Stomach (tissue), 9 donors: ENCODE results near the gene CD38. TPM values are rescaled to one million over a fixed set of nuclear protein-coding genes. Genes with fewer than 3 reads are reported as not detected.

Experiments
- DNase-seq, 2 donors: peaks; one replicate each; pipeline versions ENCODE4 v3.0.0 to v3.0.0-alpha.2; 2013 to 2019
- H3K27ac ChIP-seq, 5 donors: fragments of 200-600 bp in 4 of 5; sonication (generic) in 4 of 5; one replicate each; pipeline ENCODE4 v1.5.1; 2013 to 2019; ENCODE audit warnings: mild to moderate bottlenecking in 1 of 5, moderate library complexity in 1 of 5
- H3K27me3 ChIP-seq, 3 donors: fragments of 200-600 bp; sonication (generic); one replicate each; pipeline ENCODE4 v1.5.1; 2017 to 2019; ENCODE audit warnings: mixed run types in 1 of 3
- H3K36me3 ChIP-seq, 4 donors: fragments of 200-600 bp; sonication (generic); 1 replicate in 3 of 4; 2 replicates in 1 of 4; pipeline ENCODE4 v1.5.1; 2016 to 2019
- H3K4me1 ChIP-seq, 4 donors: fragments of 200-600 bp; sonication (generic); one replicate each; pipeline ENCODE4 v1.5.1; 2016 to 2019
- H3K4me3 ChIP-seq, 4 donors: fragments of 200-600 bp; sonication (generic) in 3 of 4; one replicate each; pipeline ENCODE4 v1.5.1; 2016 to 2019; ENCODE audit warnings: mild to moderate bottlenecking in 1 of 4
- H3K9me3 ChIP-seq, 4 donors: fragments of 200-600 bp; sonication (generic); one replicate each; pipeline ENCODE4 v1.5.1; 2016 to 2019
- EP300 ChIP-seq: sonication (generic); formaldehyde crosslinking; IDR thresholded peaks from one replicate; pipeline ENCODE4 v1.6.1; 2017; ENCODE audit warnings: antibody characterized with exemption
- POLR2A ChIP-seq, 4 donors: fragments of 450-650 bp; IDR thresholded peaks; one replicate each; pipeline ENCODE4 v1.6.1; 2016; ENCODE audit warnings: antibody characterized with exemption in 4 of 4, control low read depth in 2 of 4, mild to moderate bottlenecking in 1 of 4, moderate library complexity in 1 of 4
- POLR2AphosphoS5 ChIP-seq, 3 donors: sonication (generic); formaldehyde crosslinking; IDR thresholded peaks; one replicate each; pipeline ENCODE4 v1.6.1; 2016; ENCODE audit warnings: antibody characterized with exemption in 3 of 3
- WGBS, 5 donors: extraction: QIAGEN DNeasy Blood & Tissue Kit in 3 of 5; methylation state at CpG; one replicate each; pipeline versions ENCODE4 v1.1.5 to v1.1.7; 2013 to 2018; 5-methylcytosine and 5-hydroxymethylcytosine counted together
- intact Hi-C: fragments of 100-400 bp; cut with DNase I; formaldehyde crosslinking; loops from one replicate; pipeline ENCODE4 v1.15.1; 2023; ENCODE audit warnings: low total_unique reads
- polyA plus RNA-seq, 3 donors: library from polyadenylated mRNA; stranded (reverse); fragments of 200-250 nt; gene quantifications; one replicate each; pipeline ENCODE4 v1.2.3, GENCODE V29; 2013
- total RNA-seq, 5 donors: library from RNA; depleted of rRNA; stranded (reverse); fragments of >200 nt; gene quantifications; one replicate each; pipeline versions ENCODE4 v1.1.0 to v1.2.3, GENCODE V29; 2014 to 2016
- TF ChIP-seq, protein P1 (sequence below), 7 experiments: fragments of 450-650 bp in 4 of 7; fragments of 200-600 bp in 3 of 7; sonication (generic) in 3 of 7; IDR thresholded peaks; one replicate each; pipeline ENCODE4 v1.5.1; 2016 to 2019; ENCODE audit warnings: antibody characterized with exemption in 7 of 7, control low read depth in 2 of 7, mild to moderate bottlenecking in 1 of 7
- donor health status: healthy with polysubstance abuse.
- donor health status: Bipolar disorder and iron deficiency.
- donor health status: healthy.

Gene CD38
- total and polyA plus RNA-seq, 8 donors: 0.62 to 44.9 (median 2.2) TPM

DNA sequence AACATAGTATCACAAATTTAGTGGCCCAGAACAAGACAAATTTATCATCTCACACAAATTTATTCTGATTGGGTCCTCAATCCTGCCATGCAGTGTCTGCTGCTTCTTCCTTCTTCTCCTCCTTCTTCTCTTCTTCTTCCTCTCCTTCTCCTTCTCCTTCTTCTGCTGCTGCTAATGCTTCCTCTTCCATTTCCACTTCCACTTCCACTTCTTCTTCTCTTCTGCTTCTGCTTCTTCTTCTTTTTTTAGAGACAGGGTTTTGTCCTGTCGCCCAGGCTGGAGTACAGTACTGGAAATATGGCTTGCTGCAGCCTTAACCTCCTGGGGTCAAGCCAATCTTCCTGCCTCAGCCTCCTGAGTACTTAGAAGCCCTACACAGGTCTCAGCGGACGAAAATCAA lies 122.9 kb downstream of the CD38 start:
- Histone ChIP-seq H3K9me3 (no peaks in the 10 kb centered on the region), H3K36me3 (no peaks in the 10 kb centered on the region), H3K27me3 (peaks cover 0 to 13% (median 0%) of the 10 kb centered on the region in 3 donors), H3K4me1 (peaks cover 0 to 2% (median under 1%) of the 10 kb centered on the region in 4 donors), H3K27ac (no peak overlapping the region), H3K4me3 (no peak overlapping the region)
- 81 to 87% (median 85%) methylated on average over 3 of the region's 3 CpGs for WGBS, 5 donors
- TF ChIP-seq POLR2AphosphoS5 (IDR thresholded peaks at IDR 0.05) (no peak), EP300 (no peak), POLR2A (IDR thresholded peaks at IDR 0.05) (no peak)
- TF ChIP-seq, protein P1, sequence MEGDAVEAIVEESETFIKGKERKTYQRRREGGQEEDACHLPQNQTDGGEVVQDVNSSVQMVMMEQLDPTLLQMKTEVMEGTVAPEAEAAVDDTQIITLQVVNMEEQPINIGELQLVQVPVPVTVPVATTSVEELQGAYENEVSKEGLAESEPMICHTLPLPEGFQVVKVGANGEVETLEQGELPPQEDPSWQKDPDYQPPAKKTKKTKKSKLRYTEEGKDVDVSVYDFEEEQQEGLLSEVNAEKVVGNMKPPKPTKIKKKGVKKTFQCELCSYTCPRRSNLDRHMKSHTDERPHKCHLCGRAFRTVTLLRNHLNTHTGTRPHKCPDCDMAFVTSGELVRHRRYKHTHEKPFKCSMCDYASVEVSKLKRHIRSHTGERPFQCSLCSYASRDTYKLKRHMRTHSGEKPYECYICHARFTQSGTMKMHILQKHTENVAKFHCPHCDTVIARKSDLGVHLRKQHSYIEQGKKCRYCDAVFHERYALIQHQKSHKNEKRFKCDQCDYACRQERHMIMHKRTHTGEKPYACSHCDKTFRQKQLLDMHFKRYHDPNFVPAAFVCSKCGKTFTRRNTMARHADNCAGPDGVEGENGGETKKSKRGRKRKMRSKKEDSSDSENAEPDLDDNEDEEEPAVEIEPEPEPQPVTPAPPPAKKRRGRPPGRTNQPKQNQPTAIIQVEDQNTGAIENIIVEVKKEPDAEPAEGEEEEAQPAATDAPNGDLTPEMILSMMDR (IDR thresholded peaks at IDR 0.05): no peak
- intact Hi-C loops: no loop called here
- DNase-seq: no peak

DNA sequence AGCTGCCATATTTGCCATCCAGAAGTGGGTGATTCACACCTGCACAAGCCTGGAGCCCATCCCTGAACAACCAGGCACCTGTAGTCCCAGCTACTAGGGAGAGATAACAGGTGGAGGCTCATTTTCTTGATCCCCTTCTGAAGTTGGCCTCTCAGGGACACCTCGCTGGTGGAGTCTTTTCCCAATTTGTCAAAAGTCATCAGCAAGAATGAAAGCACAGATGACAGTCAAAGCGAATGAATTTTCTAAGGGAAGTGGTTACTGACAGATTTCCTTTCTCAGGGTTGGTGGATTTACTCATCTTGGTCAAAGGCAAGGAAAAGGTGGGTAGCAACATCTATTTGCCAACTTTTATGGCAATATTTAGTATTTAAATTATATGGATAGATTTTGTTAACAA lies 123.9 kb downstream of the CD38 start:
- H3K4me1 ChIP-seq: peaks cover 0 to 7% (median 3%) of the 10 kb centered on the region in 4 donors
- no peak for DNase-seq
- no peaks in the 10 kb centered on the region for H3K9me3 ChIP-seq
- TF ChIP-seq POLR2AphosphoS5 (IDR thresholded peaks at IDR 0.05) (no peak), POLR2A (IDR thresholded peaks at IDR 0.05) (no peak), EP300 (no peak)
- TF ChIP-seq, protein P1 (IDR thresholded peaks at IDR 0.05): no peak
- intact Hi-C loops: no loop called here
- WGBS, 5 donors: 67 to 90% (median 72%) methylated on average over 2 of the region's 2 CpGs
- H3K36me3 ChIP-seq: no peaks in the 10 kb centered on the region
- no peak overlapping the region for H3K4me3 ChIP-seq
- H3K27ac ChIP-seq: no peak overlapping the region
- H3K27me3 ChIP-seq: peaks cover 0 to 14% (median 0%) of the 10 kb centered on the region in 3 donors

DNA sequence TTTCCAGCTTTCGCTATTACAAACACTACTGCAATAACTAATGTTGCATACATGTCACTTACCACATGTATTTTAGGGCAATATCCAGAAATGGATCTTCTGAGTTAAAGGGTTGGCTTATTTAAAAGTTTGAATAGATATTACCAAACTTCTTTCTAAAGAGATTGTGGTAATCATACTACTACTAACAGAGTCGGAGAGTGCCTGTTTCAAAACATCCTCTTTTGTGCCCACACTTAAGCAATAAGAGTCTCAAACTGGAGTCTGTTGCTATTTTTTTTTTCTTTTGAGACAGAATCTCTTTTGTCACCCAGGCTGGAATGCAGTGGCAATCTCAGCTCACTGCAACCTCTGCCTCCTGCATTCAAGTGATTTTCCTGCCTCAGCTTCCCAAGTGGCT lies 124.6 kb downstream of the CD38 start:
- intact Hi-C loops: no loop called here
- Histone ChIP-seq H3K27ac (no peak overlapping the region), H3K4me3 (no peak overlapping the region), H3K9me3 (no peaks in the 10 kb centered on the region), H3K27me3 (peaks cover 0 to 14% (median 0%) of the 10 kb centered on the region in 3 donors), H3K36me3 (no peaks in the 10 kb centered on the region), H3K4me1 (peaks cover 0 to 7% (median 3%) of the 10 kb centered on the region in 4 donors)
- no peak for TF ChIP-seq POLR2A (IDR thresholded peaks at IDR 0.05)
- TF ChIP-seq, protein P1 (IDR thresholded peaks at IDR 0.05): no peak
- no peak for TF ChIP-seq POLR2AphosphoS5 (IDR thresholded peaks at IDR 0.05)
- TF ChIP-seq EP300: no peak
- WGBS, 5 donors: 67 to 83% (median 81%) methylated on average over 2 of the region's 2 CpGs
- DNase-seq: no peak

Other genes with a start within 250 kb of the CD38 start
- 100 to 1,000 TPM in 3 of 5 donors, 10 to 100 TPM in 2; 15.6 to 196 (median 108) TPM for gene FBXL5, start 123.0 kb upstream of the CD38 start, total RNA-seq
- gene FBXL5, start 123.0 kb upstream of the CD38 start, polyA plus RNA-seq: 10 to 100 TPM; 36.4 to 75.5 (median 44.3) TPM
- gene FAM200B, start 96.5 kb upstream of the CD38 start, total RNA-seq: 10 to 100 TPM; 18.7 to 49.6 (median 25.2) TPM
- gene FAM200B, start 96.5 kb upstream of the CD38 start, polyA plus RNA-seq: 10 to 100 TPM; 55.5 to 86.1 (median 55.7) TPM
- gene BST1, start 75.3 kb upstream of the CD38 start, total RNA-seq: 1 to 10 TPM in 2 of 5 donors, not detected in 3; 3.3 to 8.4 TPM
- gene BST1, start 75.3 kb upstream of the CD38 start, polyA plus RNA-seq: 1 to 10 TPM; 2.1 to 2.8 (median 2.7) TPM
- gene FGFBP1, start 160.4 kb downstream of the CD38 start, total RNA-seq: under 1 TPM in 1 of 5 donors, not detected in 4; 0.73 TPM
- gene FGFBP1, start 160.4 kb downstream of the CD38 start, polyA plus RNA-seq: 100 to 1,000 TPM in 1 of 3 donors, under 1 TPM in 2; 0.61 to 105 (median 0.68) TPM
- 1 to 10 TPM in 3 of 5 donors, under 1 TPM in 1, not detected in 1; 0.58 to 4.9 (median 1.1) TPM for gene FGFBP2, start 184.8 kb downstream of the CD38 start, total RNA-seq
- gene FGFBP2, start 184.8 kb downstream of the CD38 start, polyA plus RNA-seq: 1 to 10 TPM in 1 of 3 donors, under 1 TPM in 2; 0.37 to 6.0 (median 0.63) TPM